Measurements from ENCODE around the gene RABGAP1L. TPM values are rescaled to one million over a fixed set of nuclear protein-coding genes. Genes with fewer than 3 reads are reported as not detected.

RABGAP1L gene
- total RNA-seq, 1 experiment from 2014 or later: 57.4 TPM

DNA sequence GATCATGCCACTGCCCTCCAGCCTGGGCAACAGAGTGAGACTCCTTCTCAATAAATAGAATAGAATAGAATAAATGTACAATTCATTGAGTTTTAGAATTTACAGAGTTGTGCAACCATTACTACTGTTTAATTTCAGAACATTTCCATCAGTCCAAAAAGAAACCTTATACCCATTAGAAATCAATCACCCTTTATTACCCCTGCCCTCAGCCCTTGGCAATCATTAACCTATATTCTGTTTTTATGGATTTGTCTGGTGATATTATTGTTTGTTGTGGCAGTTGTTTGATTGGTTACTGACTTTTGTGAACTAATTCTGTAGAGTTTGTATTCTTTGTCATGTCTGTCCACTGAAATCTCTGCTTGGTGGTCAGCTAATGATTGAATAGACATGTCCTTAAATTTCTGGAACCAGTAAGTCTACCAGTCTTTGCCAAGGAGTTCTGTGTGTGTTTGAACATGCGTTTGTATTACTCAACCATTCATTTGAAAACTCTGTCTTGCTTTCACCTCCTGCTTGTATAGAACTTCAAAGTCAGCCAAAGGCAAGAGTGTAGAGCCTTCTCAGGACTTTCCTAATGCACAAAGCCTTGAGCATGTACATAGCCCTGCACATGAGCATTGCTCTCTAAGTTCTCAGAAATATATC lies 497.2 kb downstream of the RABGAP1L start:
- POLR2A ChIA-PET (ENCODE audit: unreplicated experiment): no interaction called here
- no TSS peak for BruUV-seq (replicated peaks)
- CTCF ChIA-PET: no interaction called here

DNA sequence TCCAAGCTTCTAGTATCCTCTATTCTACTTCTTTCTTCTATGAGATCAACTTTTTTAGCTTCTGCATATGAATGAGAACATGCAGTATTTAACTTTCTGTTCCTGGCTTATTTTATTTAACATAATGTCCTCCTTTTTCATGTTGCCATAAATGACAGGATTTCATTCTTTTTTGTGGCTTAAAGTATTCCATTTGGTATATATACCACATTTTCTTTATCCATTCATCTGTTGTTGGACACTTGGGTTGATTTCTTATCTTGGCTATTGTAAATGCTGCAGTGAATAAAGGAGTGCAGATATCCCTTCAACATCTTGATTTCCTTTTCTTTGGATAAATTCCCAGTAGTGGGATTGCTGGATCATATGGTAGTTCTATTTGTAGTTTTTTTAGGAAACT lies 498.1 kb downstream of the RABGAP1L start:
- H3K27me3 ChIP-seq (ENCODE audit: insufficient read depth, low read depth): no peaks in the 10 kb centered on the region
- no peaks in the 10 kb centered on the region; the same call in 1 of the 2 replicates for H3K9me2 ChIP-seq (ENCODE audit: insufficient read depth)
- no peak overlapping the region for H3K4me2 ChIP-seq
- peaks cover 4% of the 10 kb centered on the region; the same call in 1 of the 2 replicates for H4K20me1 ChIP-seq (ENCODE audit: insufficient read depth)
- H3K36me3 ChIP-seq (ENCODE audit: low read depth): no peaks in the 10 kb centered on the region
- no peak for DNase-seq
- intact Hi-C loops (cut with micrococcal nuclease; ENCODE audit: unreplicated experiment): no loop called here
- H2AFZ ChIP-seq: no peak overlapping the region
- H3K9me3 ChIP-seq (ENCODE audit: insufficient read depth, low read depth): no peaks in the 10 kb centered on the region; the same call in 1 of the 2 replicates
- BruUV-seq (replicated peaks): no TSS peak
- no peaks in the 10 kb centered on the region for H3F3A ChIP-seq (ENCODE audit: insufficient read depth, low read depth)
- ChIA-PET POLR2A (ENCODE audit: unreplicated experiment) (no interaction called here), CTCF (no interaction called here)
- no peak overlapping the region for H3K4me3 ChIP-seq
- no peak overlapping the region for H3K27ac ChIP-seq
- TF ChIP-seq, protein P1, sequence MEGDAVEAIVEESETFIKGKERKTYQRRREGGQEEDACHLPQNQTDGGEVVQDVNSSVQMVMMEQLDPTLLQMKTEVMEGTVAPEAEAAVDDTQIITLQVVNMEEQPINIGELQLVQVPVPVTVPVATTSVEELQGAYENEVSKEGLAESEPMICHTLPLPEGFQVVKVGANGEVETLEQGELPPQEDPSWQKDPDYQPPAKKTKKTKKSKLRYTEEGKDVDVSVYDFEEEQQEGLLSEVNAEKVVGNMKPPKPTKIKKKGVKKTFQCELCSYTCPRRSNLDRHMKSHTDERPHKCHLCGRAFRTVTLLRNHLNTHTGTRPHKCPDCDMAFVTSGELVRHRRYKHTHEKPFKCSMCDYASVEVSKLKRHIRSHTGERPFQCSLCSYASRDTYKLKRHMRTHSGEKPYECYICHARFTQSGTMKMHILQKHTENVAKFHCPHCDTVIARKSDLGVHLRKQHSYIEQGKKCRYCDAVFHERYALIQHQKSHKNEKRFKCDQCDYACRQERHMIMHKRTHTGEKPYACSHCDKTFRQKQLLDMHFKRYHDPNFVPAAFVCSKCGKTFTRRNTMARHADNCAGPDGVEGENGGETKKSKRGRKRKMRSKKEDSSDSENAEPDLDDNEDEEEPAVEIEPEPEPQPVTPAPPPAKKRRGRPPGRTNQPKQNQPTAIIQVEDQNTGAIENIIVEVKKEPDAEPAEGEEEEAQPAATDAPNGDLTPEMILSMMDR (conservative IDR thresholded peaks at IDR 0.05): no peak
- no peak for TF ChIP-seq EZH2 (IDR thresholded peaks at IDR 0.05; ENCODE audit: low read depth)
- H3K79me2 ChIP-seq (ENCODE audit: low read depth): no peaks in the 10 kb centered on the region
- H3K4me1 ChIP-seq (replicated peaks; ENCODE audit: insufficient read depth): no peaks in the 10 kb centered on the region

More for the DNA sequence above, 497.2 kb downstream of the RABGAP1L start:
- no peaks in the 10 kb centered on the region for H3K27me3 ChIP-seq (ENCODE audit: insufficient read depth, low read depth)
- H3K9me3 ChIP-seq (ENCODE audit: insufficient read depth, low read depth): no peaks in the 10 kb centered on the region; the same call in 1 of the 2 replicates
- DNase-seq: no peak
- H3F3A ChIP-seq (ENCODE audit: insufficient read depth, low read depth): no peaks in the 10 kb centered on the region
- H3K36me3 ChIP-seq (ENCODE audit: low read depth): no peaks in the 10 kb centered on the region
- H3K9me2 ChIP-seq (ENCODE audit: insufficient read depth): no peaks in the 10 kb centered on the region; the same call in 1 of the 2 replicates
- no peak overlapping the region for H2AFZ ChIP-seq
- H3K4me1 ChIP-seq (replicated peaks; ENCODE audit: insufficient read depth): no peaks in the 10 kb centered on the region
- peaks cover 4% of the 10 kb centered on the region; the same call in 1 of the 2 replicates for H4K20me1 ChIP-seq (ENCODE audit: insufficient read depth)
- no peak overlapping the region for H3K27ac ChIP-seq
- no peaks in the 10 kb centered on the region for H3K79me2 ChIP-seq (ENCODE audit: low read depth)
- intact Hi-C loops (cut with micrococcal nuclease; ENCODE audit: unreplicated experiment): no loop called here
- H3K4me3 ChIP-seq: no peak overlapping the region
- no peak overlapping the region for H3K4me2 ChIP-seq
- TF ChIP-seq, protein P1 (conservative IDR thresholded peaks at IDR 0.05): no peak
- TF ChIP-seq EZH2 (IDR thresholded peaks at IDR 0.05; ENCODE audit: low read depth): no peak

DNA sequence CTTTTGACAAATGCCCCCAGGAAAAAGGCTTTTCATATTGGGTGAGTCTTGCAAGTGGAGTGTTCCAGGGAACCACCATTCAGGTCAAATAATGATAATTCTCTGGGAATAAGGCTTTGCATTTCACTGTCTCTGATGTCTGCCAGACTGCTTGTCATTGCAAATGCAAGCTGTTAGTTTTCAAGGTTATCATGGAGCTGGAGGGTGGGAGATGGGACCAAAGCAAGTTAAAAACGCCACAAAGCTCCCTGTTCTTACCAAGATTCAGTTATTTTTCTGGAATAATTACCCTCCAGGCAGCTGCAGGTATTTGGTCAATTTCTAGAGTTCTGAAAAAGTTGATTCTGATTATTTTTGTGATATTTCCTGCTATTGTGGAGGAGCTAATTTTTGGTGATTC lies 498.6 kb downstream of the RABGAP1L start:
- intact Hi-C loops (cut with micrococcal nuclease; ENCODE audit: unreplicated experiment): no loop called here
- BruUV-seq (replicated peaks): no TSS peak
- DNase-seq: no peak
- Histone ChIP-seq H3F3A (ENCODE audit: insufficient read depth, low read depth) (no peaks in the 10 kb centered on the region), H2AFZ (no peak overlapping the region), H3K27me3 (ENCODE audit: insufficient read depth, low read depth) (no peaks in the 10 kb centered on the region), H3K36me3 (ENCODE audit: low read depth) (no peaks in the 10 kb centered on the region), H3K79me2 (ENCODE audit: low read depth) (no peaks in the 10 kb centered on the region), H3K9me2 (ENCODE audit: insufficient read depth) (no peaks in the 10 kb centered on the region; the same call in 1 of the 2 replicates), H3K4me3 (no peak overlapping the region), H3K27ac (no peak overlapping the region), H3K4me1 (replicated peaks; ENCODE audit: insufficient read depth) (no peaks in the 10 kb centered on the region), H3K9me3 (ENCODE audit: insufficient read depth, low read depth) (no peaks in the 10 kb centered on the region; the same call in 1 of the 2 replicates), H4K20me1 (ENCODE audit: insufficient read depth) (peaks cover 4% of the 10 kb centered on the region; the same call in 1 of the 2 replicates), H3K4me2 (no peak overlapping the region)
- ChIA-PET POLR2A (ENCODE audit: unreplicated experiment) (no interaction called here), CTCF (no interaction called here)
- no peak for TF ChIP-seq EZH2 (IDR thresholded peaks at IDR 0.05; ENCODE audit: low read depth)
- TF ChIP-seq, protein P1 (conservative IDR thresholded peaks at IDR 0.05): no peak
